NCI-H2171 treated with DMSO at 0.1 percent for 48 hours (cell line): ENCODE measurements around the gene PEX10.

Experiments
- DNase-seq: peaks from one replicate; lab custom pipeline; 2025; lab: John Stamatoyannopoulos, UW

Gene PEX10

GRCh38 chr1:2425892-2426291 is 13.5 kb upstream of the PEX10 start:
- DNase-seq, result no peak

- no peak for DNase-seq
Observed at GRCh38 chr1:2422523-2422922, 10.2 kb upstream of the PEX10 start.

- no peak for DNase-seq
Observed at GRCh38 chr1:2419416-2419815, 7.1 kb upstream of the PEX10 start.

GRCh38 chr1:2418791-2419320 is 6.5 kb upstream of the PEX10 start:
- no peak for DNase-seq

GRCh38 chr1:2417833-2418225 is 5.5 kb upstream of the PEX10 start:
- no peak for DNase-seq

- DNase-seq, result no peak
Observed at GRCh38 chr1:2417083-2417832, 4.9 kb upstream of the PEX10 start.

- DNase-seq, result no peak
Observed at GRCh38 chr1:2416403-2416802, 4.0 kb upstream of the PEX10 start.

GRCh38 chr1:2415801-2416208 is 3.4 kb upstream of the PEX10 start:
- DNase-seq, result no peak

GRCh38 chr1:2415337-2415736 is 3.0 kb upstream of the PEX10 start:
- DNase-seq, result no peak

- DNase-seq, result peak; percentile 80
Observed at GRCh38 chr1:2414297-2414958, 2.1 kb upstream of the PEX10 start.

GRCh38 chr1:2413495-2414296 is 1.3 kb upstream of the PEX10 start:
- DNase-seq, result no peak

- peak; percentile 30 for DNase-seq
Observed at GRCh38 chr1:2412773-2413494, 570 bp upstream of the PEX10 start.

- DNase-seq, result no peak
Observed at GRCh38 chr1:2411801-2412394, 466 bp downstream of the PEX10 start.

- DNase-seq, result no peak
Observed at GRCh38 chr1:2409745-2410144, 2.6 kb downstream of the PEX10 start.

GRCh38 chr1:2408859-2409276 is 3.5 kb downstream of the PEX10 start:
- no peak for DNase-seq

GRCh38 chr1:2408456-2408855 is 3.9 kb downstream of the PEX10 start:
- DNase-seq, result no peak

GRCh38 chr1:2407991-2408275 is 4.4 kb downstream of the PEX10 start:
- DNase-seq, result no peak

- DNase-seq, result no peak
Observed at GRCh38 chr1:2407166-2407990, 5.0 kb downstream of the PEX10 start.

- DNase-seq, result peak; percentile 55
Observed at GRCh38 chr1:2406451-2407041, 5.8 kb downstream of the PEX10 start.

- DNase-seq, result no peak
Observed at GRCh38 chr1:2405588-2406295, 6.6 kb downstream of the PEX10 start.
